K562 (cell line): ENCODE data around the gene CRABP2. TPM values are rescaled to one million over a fixed set of nuclear protein-coding genes. Genes with fewer than 3 reads are reported as not detected.

ENCODE experiments used
- HDGF ChIP-seq: fragments of 450-650 bp; IDR thresholded peaks from 2 replicates; pipeline ENCODE4 v1.6.1; 2016
- NFATC3 ChIP-seq: fragments of 450-650 bp; IDR thresholded peaks from 2 replicates; pipeline ENCODE4 v1.6.1; 2017; ENCODE audit warnings: mild to moderate bottlenecking
- RB1 ChIP-seq: fragments of 450-650 bp; IDR thresholded peaks from 2 replicates; pipeline ENCODE4 v1.6.1; 2017; ENCODE audit warnings: low read depth, mild to moderate bottlenecking
- RFX5 ChIP-seq: IDR thresholded peaks from 2 replicates; pipeline ENCODE4 v1.6.1; 2011; ENCODE audit warnings: low read depth, mild to moderate bottlenecking, improper control_type of control experiment, low read length
- SREBF2 ChIP-seq: sonication (generic); formaldehyde crosslinking; IDR thresholded peaks from 2 replicates; pipeline ENCODE4 v1.4.0; 2020; ENCODE audit warnings: mild to moderate bottlenecking, missing genetic modification reagents
- ZNF263 ChIP-seq: sonication (generic); formaldehyde crosslinking; IDR thresholded peaks from 2 replicates; pipeline ENCODE4 v1.8.0; 2022; ENCODE audit warnings: mild to moderate bottlenecking, missing genetic modification reagents, borderline replicate concordance
- polyA plus RNA-seq, 8 experiments: library from polyadenylated mRNA; depleted of rRNA in 4 of 8; stranded (reverse) in 5 of 8; unstranded in 3 of 8; fragments of >200 nt; fragmentation: Nextera tagmentation in 2 of 8; fragmentation: Illumina TruSeq in 1 of 8; extraction: Ambion mirVana in 2 of 8; extraction: Trizol in 1 of 8; gene quantifications; 2 replicates each; pipeline versions ENCODE4 v1.2.1 to v1.2.3, GENCODE V29; 2011 to 2014; ENCODE audit warnings: inconsistent platforms in 1 of 8, missing spikeins in 1 of 8
- total RNA-seq, 7 experiments: library from RNA; depleted of rRNA in 6 of 7; stranded (reverse); fragments of >200 nt in 6 of 7; fragmentation: Illumina TruSeq in 2 of 7; extraction: Trizol in 2 of 7; gene quantifications; 2 replicates each; pipeline versions ENCODE4 v1.2.1 to v1.2.3, GENCODE V29; 2011 to 2021; ENCODE audit warnings: low replicate concordance in 1 of 7
- TF ChIP-seq, protein P1 (sequence below), 2 experiments: fragments of 450-650 bp in 1 of 2; sonication (generic) in 1 of 2; formaldehyde crosslinking in 1 of 2; IDR thresholded peaks; 2 replicates each; pipeline versions ENCODE4 v1.7.1 to v1.9.0; 2016 to 2022; ENCODE audit warnings: inconsistent platforms in 1 of 2, mild to moderate bottlenecking in 1 of 2, missing genetic modification reagents in 1 of 2
- TF ChIP-seq, protein P2 (sequence below): sonication (generic); formaldehyde crosslinking; IDR thresholded peaks from 2 replicates; pipeline ENCODE4 v1.8.0; 2022; ENCODE audit warnings: missing genetic modification reagents, mild to moderate bottlenecking, moderate library complexity, borderline replicate concordance
- TF ChIP-seq, protein P3 (sequence below), 3 experiments: IDR thresholded peaks in 2 of 3; conservative IDR thresholded peaks in 1 of 3; 2 replicates each; pipeline ENCODE4 v1.5.1; 2011 to 2012; ENCODE audit warnings: low read length in 3 of 3, mild to moderate bottlenecking in 3 of 3, control low read depth in 2 of 3, improper control_type of control experiment in 1 of 3, inconsistent platforms in 1 of 3, low read depth in 1 of 3, mixed read lengths in 1 of 3, moderate library complexity in 1 of 3; ENCODE audit not compliant: insufficient read depth in 2 of 3
- TF ChIP-seq, protein P4 (sequence below): IDR thresholded peaks from 2 replicates; pipeline ENCODE4 v1.6.1; 2014; ENCODE audit warnings: antibody characterized with exemption

CRABP2 gene
- total and polyA plus RNA-seq, 9 of the 15 experiments (the other 6 are each of a cell fraction or from before 2014, with no cell fraction given) = 0.30 to 2.5 (median 0.82) TPM

DNA sequence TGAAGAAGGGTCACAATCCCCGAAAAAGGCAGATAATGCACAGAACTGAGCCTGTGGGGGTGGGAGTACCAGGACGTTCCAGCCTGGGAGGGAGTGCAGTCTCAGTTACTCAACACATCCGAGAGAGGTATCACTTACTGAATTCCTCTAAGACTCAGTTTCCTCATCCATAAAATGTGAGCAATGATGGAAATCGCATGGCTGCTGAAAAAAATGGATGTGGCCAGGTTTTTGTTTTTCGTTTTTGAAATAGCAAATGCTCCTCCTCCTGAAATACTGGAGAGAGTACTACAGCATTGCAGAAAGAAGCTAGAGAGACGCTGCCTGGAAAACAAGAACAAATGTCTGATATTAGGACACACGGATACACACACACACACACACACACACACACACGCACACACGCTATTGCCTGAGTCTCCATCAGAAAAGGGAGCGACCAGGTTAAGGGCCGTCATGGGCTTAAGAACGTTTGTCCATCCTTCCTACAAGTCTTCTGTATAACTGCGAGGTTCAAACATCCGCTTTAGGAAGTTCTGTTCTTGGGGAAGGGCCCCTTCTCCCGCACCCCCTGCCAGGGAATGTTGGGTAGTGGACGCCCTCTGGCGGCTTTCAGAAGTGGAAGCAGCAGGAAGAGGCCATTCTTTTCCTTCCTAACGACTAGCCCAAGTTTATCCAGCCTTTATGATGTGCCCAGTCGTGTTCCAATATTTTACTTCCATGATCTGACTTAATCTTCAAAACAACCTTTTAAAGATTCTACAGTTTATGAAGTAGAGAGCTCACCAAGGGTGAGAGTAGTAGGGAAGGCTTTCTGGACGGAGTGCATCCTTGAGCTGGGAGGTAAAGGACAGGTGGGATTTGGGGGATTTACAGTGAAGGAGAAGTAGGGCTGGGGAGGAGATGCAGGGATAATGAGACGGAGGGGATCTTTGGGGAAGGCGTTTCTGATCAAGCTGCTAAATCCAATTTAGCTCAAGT, 27.5 kb downstream of the CRABP2 start (continued):
- TF ChIP-seq, protein P1, sequence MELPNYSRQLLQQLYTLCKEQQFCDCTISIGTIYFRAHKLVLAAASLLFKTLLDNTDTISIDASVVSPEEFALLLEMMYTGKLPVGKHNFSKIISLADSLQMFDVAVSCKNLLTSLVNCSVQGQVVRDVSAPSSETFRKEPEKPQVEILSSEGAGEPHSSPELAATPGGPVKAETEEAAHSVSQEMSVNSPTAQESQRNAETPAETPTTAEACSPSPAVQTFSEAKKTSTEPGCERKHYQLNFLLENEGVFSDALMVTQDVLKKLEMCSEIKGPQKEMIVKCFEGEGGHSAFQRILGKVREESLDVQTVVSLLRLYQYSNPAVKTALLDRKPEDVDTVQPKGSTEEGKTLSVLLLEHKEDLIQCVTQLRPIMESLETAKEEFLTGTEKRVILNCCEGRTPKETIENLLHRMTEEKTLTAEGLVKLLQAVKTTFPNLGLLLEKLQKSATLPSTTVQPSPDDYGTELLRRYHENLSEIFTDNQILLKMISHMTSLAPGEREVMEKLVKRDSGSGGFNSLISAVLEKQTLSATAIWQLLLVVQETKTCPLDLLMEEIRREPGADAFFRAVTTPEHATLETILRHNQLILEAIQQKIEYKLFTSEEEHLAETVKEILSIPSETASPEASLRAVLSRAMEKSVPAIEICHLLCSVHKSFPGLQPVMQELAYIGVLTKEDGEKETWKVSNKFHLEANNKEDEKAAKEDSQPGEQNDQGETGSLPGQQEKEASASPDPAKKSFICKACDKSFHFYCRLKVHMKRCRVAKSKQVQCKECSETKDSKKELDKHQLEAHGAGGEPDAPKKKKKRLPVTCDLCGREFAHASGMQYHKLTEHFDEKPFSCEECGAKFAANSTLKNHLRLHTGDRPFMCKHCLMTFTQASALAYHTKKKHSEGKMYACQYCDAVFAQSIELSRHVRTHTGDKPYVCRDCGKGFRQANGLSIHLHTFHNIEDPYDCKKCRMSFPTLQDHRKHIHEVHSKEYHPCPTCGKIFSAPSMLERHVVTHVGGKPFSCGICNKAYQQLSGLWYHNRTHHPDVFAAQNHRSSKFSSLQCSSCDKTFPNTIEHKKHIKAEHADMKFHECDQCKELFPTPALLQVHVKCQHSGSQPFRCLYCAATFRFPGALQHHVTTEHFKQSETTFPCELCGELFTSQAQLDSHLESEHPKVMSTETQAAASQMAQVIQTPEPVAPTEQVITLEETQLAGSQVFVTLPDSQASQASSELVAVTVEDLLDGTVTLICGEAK (IDR thresholded peaks at IDR 0.05) = 0 out of 2 replicates have a peak, but pooled peaks have one; percentile 10
- TF ChIP-seq, protein P1 (CRISPR knock-in tag; IDR thresholded peaks at IDR 0.05) = no peak
- TF ChIP-seq, protein P2, sequence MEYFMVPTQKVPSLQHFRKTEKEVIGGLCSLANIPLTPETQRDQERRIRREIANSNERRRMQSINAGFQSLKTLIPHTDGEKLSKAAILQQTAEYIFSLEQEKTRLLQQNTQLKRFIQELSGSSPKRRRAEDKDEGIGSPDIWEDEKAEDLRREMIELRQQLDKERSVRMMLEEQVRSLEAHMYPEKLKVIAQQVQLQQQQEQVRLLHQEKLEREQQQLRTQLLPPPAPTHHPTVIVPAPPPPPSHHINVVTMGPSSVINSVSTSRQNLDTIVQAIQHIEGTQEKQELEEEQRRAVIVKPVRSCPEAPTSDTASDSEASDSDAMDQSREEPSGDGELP (CRISPR knock-in tag) = peak; percentile 30; the same call in 1 of the 2 replicates
- TF ChIP-seq RB1 (peak; percentile 65; the same call in 1 of the 2 replicates), RFX5 (no peak), NFATC3 (0 out of 2 replicates have a peak, but pooled peaks have one; percentile 25), ZNF263 (CRISPR knock-in tag) (peak; percentile 24; the same call in 1 of the 2 replicates), HDGF (no peak), SREBF2 (CRISPR knock-in tag) (no peak)
- TF ChIP-seq, protein P3, sequence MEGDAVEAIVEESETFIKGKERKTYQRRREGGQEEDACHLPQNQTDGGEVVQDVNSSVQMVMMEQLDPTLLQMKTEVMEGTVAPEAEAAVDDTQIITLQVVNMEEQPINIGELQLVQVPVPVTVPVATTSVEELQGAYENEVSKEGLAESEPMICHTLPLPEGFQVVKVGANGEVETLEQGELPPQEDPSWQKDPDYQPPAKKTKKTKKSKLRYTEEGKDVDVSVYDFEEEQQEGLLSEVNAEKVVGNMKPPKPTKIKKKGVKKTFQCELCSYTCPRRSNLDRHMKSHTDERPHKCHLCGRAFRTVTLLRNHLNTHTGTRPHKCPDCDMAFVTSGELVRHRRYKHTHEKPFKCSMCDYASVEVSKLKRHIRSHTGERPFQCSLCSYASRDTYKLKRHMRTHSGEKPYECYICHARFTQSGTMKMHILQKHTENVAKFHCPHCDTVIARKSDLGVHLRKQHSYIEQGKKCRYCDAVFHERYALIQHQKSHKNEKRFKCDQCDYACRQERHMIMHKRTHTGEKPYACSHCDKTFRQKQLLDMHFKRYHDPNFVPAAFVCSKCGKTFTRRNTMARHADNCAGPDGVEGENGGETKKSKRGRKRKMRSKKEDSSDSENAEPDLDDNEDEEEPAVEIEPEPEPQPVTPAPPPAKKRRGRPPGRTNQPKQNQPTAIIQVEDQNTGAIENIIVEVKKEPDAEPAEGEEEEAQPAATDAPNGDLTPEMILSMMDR (IDR thresholded peaks at IDR 0.05 in 2 of 3, conservative IDR thresholded peaks at IDR 0.05 in 1 of 3; ENCODE audit: insufficient read depth in 2 of 3, low read depth in 1 of 3, low read length in 3 of 3) = peak; percentile 93 to 97 (median 95)
- TF ChIP-seq, protein P4, sequence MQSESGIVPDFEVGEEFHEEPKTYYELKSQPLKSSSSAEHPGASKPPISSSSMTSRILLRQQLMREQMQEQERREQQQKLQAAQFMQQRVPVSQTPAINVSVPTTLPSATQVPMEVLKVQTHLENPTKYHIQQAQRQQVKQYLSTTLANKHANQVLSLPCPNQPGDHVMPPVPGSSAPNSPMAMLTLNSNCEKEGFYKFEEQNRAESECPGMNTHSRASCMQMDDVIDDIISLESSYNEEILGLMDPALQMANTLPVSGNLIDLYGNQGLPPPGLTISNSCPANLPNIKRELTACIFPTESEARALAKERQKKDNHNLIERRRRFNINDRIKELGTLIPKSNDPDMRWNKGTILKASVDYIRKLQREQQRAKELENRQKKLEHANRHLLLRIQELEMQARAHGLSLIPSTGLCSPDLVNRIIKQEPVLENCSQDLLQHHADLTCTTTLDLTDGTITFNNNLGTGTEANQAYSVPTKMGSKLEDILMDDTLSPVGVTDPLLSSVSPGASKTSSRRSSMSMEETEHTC = no peak
